Activated T-cell treated with anti-CD3 and anti-CD28 coated beads for 4 hours (primary cell): Measurements from ENCODE around the gene BRD3.

ENCODE experiments used
- DNase-seq: peaks from one replicate; pipeline ENCODE4 v3.0.0-alpha.2; 2020

Gene BRD3

GRCh38 chr9:134010310-134011173 lies 57.3 kb downstream of the BRD3 start:
- no peak for DNase-seq

GRCh38 chr9:134007571-134007970 lies 60.3 kb downstream of the BRD3 start:
- DNase-seq, result no peak

GRCh38 chr9:134007150-134007549 lies 60.7 kb downstream of the BRD3 start:
- no peak for DNase-seq

GRCh38 chr9:134005381-134005780 lies 62.4 kb downstream of the BRD3 start:
- DNase-seq, result no peak

GRCh38 chr9:134004881-134005280 lies 62.9 kb downstream of the BRD3 start:
- DNase-seq, result no peak

- no peak for DNase-seq
Measured at GRCh38 chr9:134004131-134004873, 63.5 kb downstream of the BRD3 start.

- no peak for DNase-seq
Measured at GRCh38 chr9:134003237-134003636, 64.6 kb downstream of the BRD3 start.

- no peak for DNase-seq
Measured at GRCh38 chr9:134002796-134003195, 65.0 kb downstream of the BRD3 start.

- no peak for DNase-seq
Measured at GRCh38 chr9:133999851-134000265, 68.0 kb downstream of the BRD3 start.

- DNase-seq, result no peak
Measured at GRCh38 chr9:133998915-133999595, 68.8 kb downstream of the BRD3 start.

- DNase-seq, result no peak
Measured at GRCh38 chr9:133997584-133997983, 70.2 kb downstream of the BRD3 start.

GRCh38 chr9:133996531-133997520 lies 71.0 kb downstream of the BRD3 start:
- no peak for DNase-seq

GRCh38 chr9:133995012-133995896 lies 72.6 kb downstream of the BRD3 start:
- no peak for DNase-seq

GRCh38 chr9:133994353-133995011 lies 73.3 kb downstream of the BRD3 start:
- peak; percentile 72 for DNase-seq

- DNase-seq, result no peak
Measured at GRCh38 chr9:133993635-133994253, 74.1 kb downstream of the BRD3 start.

- peak; percentile 76 for DNase-seq
Measured at GRCh38 chr9:133992780-133993634, 74.8 kb downstream of the BRD3 start.

- DNase-seq, result no peak
Measured at GRCh38 chr9:133991964-133992779, 75.7 kb downstream of the BRD3 start, which contains the start of gene VAV2. TSS of gene VAV2 (minus strand) at chr9:133992324. CDS start at chr9:133992278, 46 bp downstream.
